Activated CD8-positive, alpha-beta T cell treated with anti-CD3 and anti-CD28 coated beads for 36 hours (primary cell): Measurements from ENCODE around the gene ST8SIA1. TPM values are rescaled to one million over a fixed set of nuclear protein-coding genes. Genes with fewer than 3 reads are reported as not detected.

Experiments used
- ATAC-seq: fragments of 200-7000 bp; cut with Tn5 transposase; one replicate; pipeline ENCODE4 v1.10.0; 2021; ENCODE audit warnings: mild to moderate bottlenecking, moderate library complexity
- CTCF ChIA-PET: fragments of 350-600 bp; sonication (Branson Sonifier 250); formaldehyde crosslinking; loops from one replicate; lab custom pipeline; 2021; ENCODE audit warnings: antibody characterized with exemption; lab: Charles Lee
- POLR2A ChIA-PET: fragments of 350-600 bp; sonication (Branson Sonifier 250); formaldehyde crosslinking; loops from one replicate; lab custom pipeline; 2021; ENCODE audit warnings: antibody characterized with exemption; lab: Charles Lee
- DNase-seq: peaks from one replicate; pipeline ENCODE4 v3.0.0-alpha.2; 2020
- H3K27ac Mint-ChIP-seq: one replicate; pipeline ENCODE4 v1.8.0; 2021; ENCODE audit warnings: mild to moderate bottlenecking, mixed read lengths
- H3K27me3 Mint-ChIP-seq: one replicate; pipeline ENCODE4 v1.8.0; 2021; ENCODE audit warnings: mixed read lengths
- H3K36me3 Mint-ChIP-seq: one replicate; pipeline ENCODE4 v1.8.0; 2021; ENCODE audit warnings: low read depth, mixed read lengths
- H3K4me1 Mint-ChIP-seq: one replicate; pipeline ENCODE4 v1.8.0; 2021; ENCODE audit warnings: low read depth, mixed read lengths
- H3K4me3 Mint-ChIP-seq: one replicate; pipeline ENCODE4 v1.8.0; 2021; ENCODE audit warnings: mild to moderate bottlenecking, moderate library complexity, mixed read lengths
- H3K9me3 Mint-ChIP-seq: one replicate; pipeline ENCODE4 v1.8.0; 2021; ENCODE audit warnings: mixed read lengths
- CTCF ChIP-seq: fragments of 200-600 bp; IDR thresholded peaks from one replicate; pipeline ENCODE4 v1.8.0; 2022; ENCODE audit warnings: antibody characterized with exemption, mild to moderate bottlenecking
- intact Hi-C: fragments of 100-400 bp; cut with micrococcal nuclease; formaldehyde crosslinking; loops from one replicate; pipeline ENCODE4 v1.10.0; 2022
- total RNA-seq, 2 experiments: library from RNA; stranded (reverse); gene quantifications; one replicate each; pipeline ENCODE4 v1.2.3, GENCODE V29; 2021

Gene ST8SIA1
- total RNA-seq, 2 experiments from 2014 or later: 1.5 to 2.5 TPM

DNA sequence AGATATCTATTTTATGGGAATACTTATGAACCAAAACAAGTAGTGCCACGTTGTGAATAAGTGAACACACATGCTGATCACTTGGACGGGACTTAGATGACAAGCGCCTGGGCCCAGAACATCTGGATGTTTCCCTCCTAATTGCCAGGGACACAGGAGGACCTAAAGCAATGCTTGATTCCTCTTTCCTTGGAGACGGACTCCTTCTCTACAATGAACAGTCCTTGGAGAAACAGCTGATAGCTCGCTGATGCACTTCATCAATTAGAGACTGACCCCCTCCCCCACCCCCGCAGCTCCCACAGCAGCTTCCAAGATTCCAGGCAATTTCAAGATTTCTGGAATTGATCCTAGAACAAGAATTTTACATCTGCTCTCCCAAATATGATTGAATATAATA lies 86.4 kb downstream of the ST8SIA1 start:
- intact Hi-C loops: no loop called here
- ATAC-seq (no peak), DNase-seq (no peak)
- peaks cover 4% of the 10 kb centered on the region for H3K4me1 Mint-ChIP-seq
- no peak overlapping the region for H3K27ac Mint-ChIP-seq
- no peaks in the 10 kb centered on the region for H3K9me3 Mint-ChIP-seq
- H3K27me3 Mint-ChIP-seq: peaks cover 2% of the 10 kb centered on the region
- ChIA-PET CTCF (no interaction called here), POLR2A (no interaction called here)
- H3K4me3 Mint-ChIP-seq: no peak overlapping the region
- no peak for TF ChIP-seq CTCF
- H3K36me3 Mint-ChIP-seq: no peaks in the 10 kb centered on the region

- H3K9me3 Mint-ChIP-seq: no peaks in the 10 kb centered on the region
- H3K4me1 Mint-ChIP-seq: peaks cover 4% of the 10 kb centered on the region
- no peak for DNase-seq
- ATAC-seq: no peak
- no peak for TF ChIP-seq CTCF
- CTCF ChIA-PET: no interaction called here
- POLR2A ChIA-PET: interaction anchor here (0.6 kb wide), 1 partner anchor 11 kb away, joined by 3 read pairs; no protein-coding TSS in a partner anchor
- no peak overlapping the region for H3K4me3 Mint-ChIP-seq
- peaks cover 2% of the 10 kb centered on the region for H3K27me3 Mint-ChIP-seq
- no peak overlapping the region for H3K27ac Mint-ChIP-seq
- no peaks in the 10 kb centered on the region for H3K36me3 Mint-ChIP-seq
- intact Hi-C loops: no loop called here
Measured at GRCh38 chr12:22246217-22246846, 88.2 kb downstream of the ST8SIA1 start.

DNA sequence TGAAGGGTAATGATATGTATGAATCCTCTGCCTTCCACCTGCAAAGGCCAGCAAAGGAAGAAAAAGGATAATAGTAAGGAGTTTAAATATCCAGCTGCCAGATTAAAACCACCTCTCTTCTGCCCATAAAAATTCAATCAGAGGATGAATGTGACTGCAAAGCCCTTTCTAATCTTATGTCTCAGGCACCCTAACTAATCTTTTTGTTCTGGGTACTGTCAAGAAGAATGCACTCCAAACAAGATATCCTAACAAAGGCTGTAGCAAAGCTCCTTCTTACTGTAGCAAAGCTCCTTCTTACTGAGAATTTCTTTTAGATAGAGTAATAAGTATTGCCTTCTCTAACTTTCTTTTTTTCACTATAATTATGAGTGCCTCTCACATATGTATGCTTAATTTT lies 91.8 kb downstream of the ST8SIA1 start:
- ChIA-PET POLR2A (no interaction called here), CTCF (no interaction called here)
- Mint-ChIP-seq H3K27ac (no peak overlapping the region), H3K9me3 (no peaks in the 10 kb centered on the region), H3K4me3 (no peak overlapping the region), H3K27me3 (no peaks in the 10 kb centered on the region), H3K4me1 (no peaks in the 10 kb centered on the region), H3K36me3 (no peaks in the 10 kb centered on the region)
- no peak for DNase-seq
- no peak for ATAC-seq
- TF ChIP-seq CTCF: no peak
- intact Hi-C loops: no loop called here

GRCh38 chr12:22238211-22238610 lies 96.3 kb downstream of the ST8SIA1 start:
- Mint-ChIP-seq H3K4me3 (no peak overlapping the region), H3K27me3 (no peaks in the 10 kb centered on the region), H3K9me3 (no peaks in the 10 kb centered on the region), H3K4me1 (no peaks in the 10 kb centered on the region), H3K36me3 (no peaks in the 10 kb centered on the region), H3K27ac (no peak overlapping the region)
- DNase-seq: no peak
- TF ChIP-seq CTCF: no peak
- no peak for ATAC-seq
- POLR2A ChIA-PET: no interaction called here
- CTCF ChIA-PET: no interaction called here
- intact Hi-C loops: no loop called here

DNA sequence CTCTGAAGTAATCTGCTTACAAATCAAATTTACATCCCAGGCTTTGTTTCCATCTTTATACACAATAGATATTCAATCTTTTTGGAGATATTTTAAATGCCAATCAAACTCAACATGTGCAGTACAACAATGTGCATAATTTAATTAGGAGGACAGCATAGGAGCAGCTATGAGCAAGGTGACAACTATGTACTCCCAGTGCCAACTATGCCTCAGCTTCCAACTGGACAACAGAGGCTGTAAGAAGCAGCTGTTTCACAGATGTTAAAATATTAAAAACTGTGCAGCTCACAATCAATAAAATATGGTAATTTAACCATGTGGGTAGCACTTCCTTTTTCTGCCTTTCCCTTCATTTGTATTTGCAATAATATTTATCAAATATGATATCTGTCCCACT lies 99.9 kb downstream of the ST8SIA1 start:
- CTCF ChIA-PET: no interaction called here
- intact Hi-C loops: no loop called here
- Mint-ChIP-seq H3K27ac (no peak overlapping the region), H3K4me3 (no peak overlapping the region), H3K4me1 (no peaks in the 10 kb centered on the region), H3K9me3 (no peaks in the 10 kb centered on the region), H3K27me3 (no peaks in the 10 kb centered on the region), H3K36me3 (no peaks in the 10 kb centered on the region)
- DNase-seq: no peak
- POLR2A ChIA-PET: no interaction called here
- no peak for TF ChIP-seq CTCF
- ATAC-seq: no peak
